ENCODE measurements around the gene C10orf105.

Gene C10orf105

GRCh38 chr10:71725998-71726579 is 6.5 kb upstream of the C10orf105 start:
- TF ChIP-seq CTCF (IDR thresholded peaks at IDR 0.05; ENCODE audit: extremely low read depth, missing control alignments): peak; percentile 15
- peak; percentile 63 for DNase-seq (ENCODE audit: low spot score)

- no peak for TF ChIP-seq CTCF (IDR thresholded peaks at IDR 0.05; ENCODE audit: extremely low read depth, missing control alignments)
- no peak for DNase-seq (ENCODE audit: low spot score)
Observed at GRCh38 chr10:71725249-71725648, 5.7 kb upstream of the C10orf105 start.

GRCh38 chr10:71724539-71724938 is 5.0 kb upstream of the C10orf105 start:
- DNase-seq (ENCODE audit: low spot score): no peak
- no peak for TF ChIP-seq CTCF (IDR thresholded peaks at IDR 0.05; ENCODE audit: extremely low read depth, missing control alignments)

GRCh38 chr10:71723311-71723710 is 3.7 kb upstream of the C10orf105 start:
- no peak for TF ChIP-seq CTCF (IDR thresholded peaks at IDR 0.05; ENCODE audit: extremely low read depth, missing control alignments)
- no peak for DNase-seq (ENCODE audit: low spot score)

GRCh38 chr10:71722849-71723248 is 3.3 kb upstream of the C10orf105 start:
- TF ChIP-seq CTCF (IDR thresholded peaks at IDR 0.05; ENCODE audit: extremely low read depth, missing control alignments): no peak
- no peak for DNase-seq (ENCODE audit: low spot score)

GRCh38 chr10:71721313-71721712 is 1.7 kb upstream of the C10orf105 start:
- no peak for TF ChIP-seq CTCF (IDR thresholded peaks at IDR 0.05; ENCODE audit: extremely low read depth, missing control alignments)
- DNase-seq (ENCODE audit: low spot score): no peak

- no peak for TF ChIP-seq CTCF (IDR thresholded peaks at IDR 0.05; ENCODE audit: extremely low read depth, missing control alignments)
- DNase-seq (ENCODE audit: low spot score): no peak
Observed at GRCh38 chr10:71720288-71720687, 710 bp upstream of the C10orf105 start.

Data from GM20000 (cell line).